Ishikawa (cell line): ENCODE results near the gene IFRD2.

ENCODE experiments used
- CEBPB ChIP-seq: IDR thresholded peaks from 2 replicates; pipeline ENCODE4 v1.6.1; 2012
- CREB1 ChIP-seq: IDR thresholded peaks from 2 replicates; pipeline ENCODE4 v1.6.1; 2012; ENCODE audit warnings: low read depth
- EGR1 ChIP-seq: IDR thresholded peaks from 2 replicates; pipeline ENCODE4 v1.6.1; 2012
- EP300 ChIP-seq: IDR thresholded peaks from 2 replicates; pipeline ENCODE4 v1.6.1; 2012; ENCODE audit warnings: borderline replicate concordance
- FOXM1 ChIP-seq: IDR thresholded peaks from 2 replicates; pipeline ENCODE4 v1.6.1; 2012; ENCODE audit warnings: low read depth, borderline replicate concordance
- MAX ChIP-seq: IDR thresholded peaks from 2 replicates; pipeline ENCODE4 v1.6.1; 2012
- NFIC ChIP-seq: IDR thresholded peaks from 2 replicates; pipeline ENCODE4 v1.6.1; 2012
- RAD21 ChIP-seq: IDR thresholded peaks from 2 replicates; pipeline ENCODE4 v1.6.1; 2012; ENCODE audit warnings: low read depth
- REST ChIP-seq: IDR thresholded peaks from 2 replicates; pipeline ENCODE4 v1.6.1; 2012; ENCODE audit warnings: low read depth, mild to moderate bottlenecking
- TAF1 ChIP-seq: IDR thresholded peaks from 2 replicates; pipeline ENCODE4 v1.6.1; 2012; ENCODE audit warnings: low read depth, mild to moderate bottlenecking
- TCF12 ChIP-seq: IDR thresholded peaks from 2 replicates; pipeline ENCODE4 v1.6.1; 2012; ENCODE audit warnings: low read depth
- TEAD4 ChIP-seq: IDR thresholded peaks from 2 replicates; pipeline ENCODE4 v1.6.1; 2012
- USF1 ChIP-seq: IDR thresholded peaks from 2 replicates; pipeline ENCODE4 v1.6.1; 2012
- YY1 ChIP-seq: IDR thresholded peaks from 2 replicates; pipeline ENCODE4 v1.6.1; 2012; ENCODE audit warnings: low read depth
- ZBTB7A ChIP-seq: IDR thresholded peaks from 2 replicates; pipeline ENCODE4 v1.6.1; 2012; ENCODE audit warnings: low read depth

Gene IFRD2

GRCh38 chr3:50263478-50264382, 28.5 kb downstream of the IFRD2 start:
- TF ChIP-seq CEBPB: no peak
- TF ChIP-seq REST: no peak
- no peak for TF ChIP-seq CREB1
- no peak for TF ChIP-seq TCF12
- no peak for TF ChIP-seq TAF1
- TF ChIP-seq FOXM1: no peak
- no peak for TF ChIP-seq YY1
- no peak for TF ChIP-seq EGR1
- no peak for TF ChIP-seq USF1
- no peak for TF ChIP-seq TEAD4
- no peak for TF ChIP-seq MAX
- no peak for TF ChIP-seq RAD21
- TF ChIP-seq NFIC: no peak
- TF ChIP-seq EP300: no peak
- TF ChIP-seq ZBTB7A: no peak

- TF ChIP-seq YY1: no peak
- TF ChIP-seq FOXM1: no peak
- no peak for TF ChIP-seq EP300
- no peak for TF ChIP-seq REST
- no peak for TF ChIP-seq NFIC
Observed at GRCh38 chr3:50262778-50263177, 29.5 kb downstream of the IFRD2 start.

GRCh38 chr3:50261505-50261904, 30.7 kb downstream of the IFRD2 start:
- no peak for TF ChIP-seq YY1
- no peak for TF ChIP-seq ZBTB7A
- no peak for TF ChIP-seq TAF1
- no peak for TF ChIP-seq CEBPB
- no peak for TF ChIP-seq NFIC
- no peak for TF ChIP-seq EGR1
- no peak for TF ChIP-seq RAD21
- TF ChIP-seq REST: no peak
- no peak for TF ChIP-seq CREB1

GRCh38 chr3:50260942-50261441, 31.2 kb downstream of the IFRD2 start:
- no peak for TF ChIP-seq CREB1
- no peak for TF ChIP-seq MAX
- no peak for TF ChIP-seq YY1
- no peak for TF ChIP-seq CEBPB
- TF ChIP-seq RAD21: no peak
- TF ChIP-seq EGR1: no peak
- no peak for TF ChIP-seq NFIC
- TF ChIP-seq TAF1: no peak
- no peak for TF ChIP-seq TEAD4
- no peak for TF ChIP-seq FOXM1
- no peak; the same call in 1 of the 2 replicates for TF ChIP-seq ZBTB7A
- TF ChIP-seq TCF12: no peak
- no peak for TF ChIP-seq USF1
- no peak for TF ChIP-seq REST
- TF ChIP-seq EP300: no peak
